ENCODE measurements around the gene ANAPC4.

DNA sequence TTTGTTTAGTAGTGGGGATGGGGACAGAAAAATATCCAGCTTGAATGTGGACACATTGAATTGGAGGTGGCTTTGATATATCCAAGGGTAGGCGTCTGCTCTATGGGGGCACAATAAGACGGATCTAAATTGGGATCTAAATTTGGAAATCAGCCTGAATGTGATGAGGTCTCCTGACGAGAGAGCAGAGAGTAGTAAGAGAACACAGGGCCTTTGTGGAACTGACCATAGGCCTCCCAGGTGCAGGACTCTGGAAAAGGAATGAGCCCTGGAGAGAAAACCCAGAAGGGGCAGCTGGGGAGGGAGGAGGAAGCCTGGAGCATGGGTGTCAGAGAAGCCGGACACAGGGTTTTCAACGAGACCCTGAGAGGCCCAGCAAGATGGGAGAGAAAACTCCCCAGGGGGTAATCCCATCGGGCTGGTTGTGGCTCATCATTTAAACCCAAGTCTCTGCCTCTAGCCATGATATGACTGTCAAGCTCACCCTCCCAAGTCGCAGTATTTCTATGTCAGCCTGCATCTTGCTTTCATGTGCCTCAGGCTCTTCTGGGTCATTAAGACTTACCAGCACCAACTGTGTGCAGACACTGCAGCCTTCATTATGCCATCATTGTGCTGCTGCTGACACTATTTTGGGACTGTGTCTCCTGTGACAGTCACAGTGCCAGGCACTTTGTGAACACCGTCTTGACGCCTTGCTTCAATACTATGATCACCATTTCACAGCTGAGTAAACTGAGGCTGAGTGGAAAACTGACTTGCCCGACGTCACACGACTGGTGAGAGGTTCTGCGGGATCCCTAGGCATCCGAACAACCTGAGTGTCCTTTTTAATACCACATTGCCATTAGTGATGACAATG, 57.1 kb downstream of the ANAPC4 start:
- TF ChIP-seq, protein P1, sequence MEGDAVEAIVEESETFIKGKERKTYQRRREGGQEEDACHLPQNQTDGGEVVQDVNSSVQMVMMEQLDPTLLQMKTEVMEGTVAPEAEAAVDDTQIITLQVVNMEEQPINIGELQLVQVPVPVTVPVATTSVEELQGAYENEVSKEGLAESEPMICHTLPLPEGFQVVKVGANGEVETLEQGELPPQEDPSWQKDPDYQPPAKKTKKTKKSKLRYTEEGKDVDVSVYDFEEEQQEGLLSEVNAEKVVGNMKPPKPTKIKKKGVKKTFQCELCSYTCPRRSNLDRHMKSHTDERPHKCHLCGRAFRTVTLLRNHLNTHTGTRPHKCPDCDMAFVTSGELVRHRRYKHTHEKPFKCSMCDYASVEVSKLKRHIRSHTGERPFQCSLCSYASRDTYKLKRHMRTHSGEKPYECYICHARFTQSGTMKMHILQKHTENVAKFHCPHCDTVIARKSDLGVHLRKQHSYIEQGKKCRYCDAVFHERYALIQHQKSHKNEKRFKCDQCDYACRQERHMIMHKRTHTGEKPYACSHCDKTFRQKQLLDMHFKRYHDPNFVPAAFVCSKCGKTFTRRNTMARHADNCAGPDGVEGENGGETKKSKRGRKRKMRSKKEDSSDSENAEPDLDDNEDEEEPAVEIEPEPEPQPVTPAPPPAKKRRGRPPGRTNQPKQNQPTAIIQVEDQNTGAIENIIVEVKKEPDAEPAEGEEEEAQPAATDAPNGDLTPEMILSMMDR (tag by site-specific recombination; IDR thresholded peaks at IDR 0.05) = no peak
- no peak for TF ChIP-seq ZBTB7A (tag by site-specific recombination; IDR thresholded peaks at IDR 0.05; ENCODE audit: low read depth)
- TF ChIP-seq, protein P2, sequence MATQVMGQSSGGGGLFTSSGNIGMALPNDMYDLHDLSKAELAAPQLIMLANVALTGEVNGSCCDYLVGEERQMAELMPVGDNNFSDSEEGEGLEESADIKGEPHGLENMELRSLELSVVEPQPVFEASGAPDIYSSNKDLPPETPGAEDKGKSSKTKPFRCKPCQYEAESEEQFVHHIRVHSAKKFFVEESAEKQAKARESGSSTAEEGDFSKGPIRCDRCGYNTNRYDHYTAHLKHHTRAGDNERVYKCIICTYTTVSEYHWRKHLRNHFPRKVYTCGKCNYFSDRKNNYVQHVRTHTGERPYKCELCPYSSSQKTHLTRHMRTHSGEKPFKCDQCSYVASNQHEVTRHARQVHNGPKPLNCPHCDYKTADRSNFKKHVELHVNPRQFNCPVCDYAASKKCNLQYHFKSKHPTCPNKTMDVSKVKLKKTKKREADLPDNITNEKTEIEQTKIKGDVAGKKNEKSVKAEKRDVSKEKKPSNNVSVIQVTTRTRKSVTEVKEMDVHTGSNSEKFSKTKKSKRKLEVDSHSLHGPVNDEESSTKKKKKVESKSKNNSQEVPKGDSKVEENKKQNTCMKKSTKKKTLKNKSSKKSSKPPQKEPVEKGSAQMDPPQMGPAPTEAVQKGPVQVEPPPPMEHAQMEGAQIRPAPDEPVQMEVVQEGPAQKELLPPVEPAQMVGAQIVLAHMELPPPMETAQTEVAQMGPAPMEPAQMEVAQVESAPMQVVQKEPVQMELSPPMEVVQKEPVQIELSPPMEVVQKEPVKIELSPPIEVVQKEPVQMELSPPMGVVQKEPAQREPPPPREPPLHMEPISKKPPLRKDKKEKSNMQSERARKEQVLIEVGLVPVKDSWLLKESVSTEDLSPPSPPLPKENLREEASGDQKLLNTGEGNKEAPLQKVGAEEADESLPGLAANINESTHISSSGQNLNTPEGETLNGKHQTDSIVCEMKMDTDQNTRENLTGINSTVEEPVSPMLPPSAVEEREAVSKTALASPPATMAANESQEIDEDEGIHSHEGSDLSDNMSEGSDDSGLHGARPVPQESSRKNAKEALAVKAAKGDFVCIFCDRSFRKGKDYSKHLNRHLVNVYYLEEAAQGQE (tag by site-specific recombination; IDR thresholded peaks at IDR 0.05) = no peak
- TF ChIP-seq, protein P3, sequence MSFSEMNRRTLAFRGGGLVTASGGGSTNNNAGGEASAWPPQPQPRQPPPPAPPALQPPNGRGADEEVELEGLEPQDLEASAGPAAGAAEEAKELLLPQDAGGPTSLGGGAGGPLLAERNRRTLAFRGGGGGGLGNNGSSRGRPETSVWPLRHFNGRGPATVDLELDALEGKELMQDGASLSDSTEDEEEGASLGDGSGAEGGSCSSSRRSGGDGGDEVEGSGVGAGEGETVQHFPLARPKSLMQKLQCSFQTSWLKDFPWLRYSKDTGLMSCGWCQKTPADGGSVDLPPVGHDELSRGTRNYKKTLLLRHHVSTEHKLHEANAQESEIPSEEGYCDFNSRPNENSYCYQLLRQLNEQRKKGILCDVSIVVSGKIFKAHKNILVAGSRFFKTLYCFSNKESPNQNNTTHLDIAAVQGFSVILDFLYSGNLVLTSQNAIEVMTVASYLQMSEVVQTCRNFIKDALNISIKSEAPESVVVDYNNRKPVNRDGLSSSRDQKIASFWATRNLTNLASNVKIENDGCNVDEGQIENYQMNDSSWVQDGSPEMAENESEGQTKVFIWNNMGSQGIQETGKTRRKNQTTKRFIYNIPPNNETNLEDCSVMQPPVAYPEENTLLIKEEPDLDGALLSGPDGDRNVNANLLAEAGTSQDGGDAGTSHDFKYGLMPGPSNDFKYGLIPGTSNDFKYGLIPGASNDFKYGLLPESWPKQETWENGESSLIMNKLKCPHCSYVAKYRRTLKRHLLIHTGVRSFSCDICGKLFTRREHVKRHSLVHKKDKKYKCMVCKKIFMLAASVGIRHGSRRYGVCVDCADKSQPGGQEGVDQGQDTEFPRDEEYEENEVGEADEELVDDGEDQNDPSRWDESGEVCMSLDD (tag by site-specific recombination; IDR thresholded peaks at IDR 0.05) = no peak
- no peak for TF ChIP-seq TCF7L2 (IDR thresholded peaks at IDR 0.05; ENCODE audit: borderline replicate concordance, low read depth, low read length)
